H9 (cell line): Measurements from ENCODE around the gene UTP25. TPM values are rescaled to one million over a fixed set of nuclear protein-coding genes. Genes with fewer than 3 reads are reported as not detected.

ENCODE experiments used
- DNase-seq: peaks from one replicate; pipeline ENCODE4 v3.0.0-alpha.2; 2017
- H2AFZ ChIP-seq: one replicate; pipeline ENCODE4 v1.6.1; 2013; ENCODE audit warnings: mild to moderate bottlenecking, low read length, control low read depth, moderate library complexity
- H2AK5ac ChIP-seq: 2 replicates; pipeline ENCODE4 v1.6.1; 2013; ENCODE audit warnings: low read length, control low read depth, mixed read lengths; ENCODE audit not compliant: insufficient read length
- H2BK120ac ChIP-seq: one replicate; pipeline ENCODE4 v1.6.1; 2013; ENCODE audit warnings: low read depth, mild to moderate bottlenecking, low read length, control low read depth, inconsistent platforms; ENCODE audit not compliant: poor library complexity, severe bottlenecking
- H2BK12ac ChIP-seq: 2 replicates; pipeline ENCODE4 v1.6.1; 2013; ENCODE audit warnings: low read length, control low read depth, mixed read lengths, low read depth; ENCODE audit not compliant: insufficient read length
- H2BK15ac ChIP-seq: 2 replicates; pipeline ENCODE4 v1.6.1; 2013; ENCODE audit warnings: low read depth, low read length, control low read depth
- H2BK20ac ChIP-seq: one replicate; pipeline ENCODE4 v1.6.1; 2013; ENCODE audit warnings: low read depth, mild to moderate bottlenecking, low read length, control low read depth, inconsistent platforms; ENCODE audit not compliant: poor library complexity, severe bottlenecking
- H2BK5ac ChIP-seq: 2 replicates; pipeline ENCODE4 v1.6.1; 2013; ENCODE audit warnings: low read length, control low read depth, mixed read lengths; ENCODE audit not compliant: insufficient read length
- H3K14ac ChIP-seq: 2 replicates; pipeline ENCODE4 v1.6.1; 2013; ENCODE audit warnings: low read length, control low read depth; ENCODE audit not compliant: insufficient read depth
- H3K18ac ChIP-seq: 2 replicates; pipeline ENCODE4 v1.6.1; 2013; ENCODE audit warnings: low read depth, mild to moderate bottlenecking, mixed read lengths, low read length, control low read depth; ENCODE audit not compliant: insufficient read length
- H3K23ac ChIP-seq: 2 replicates; pipeline ENCODE4 v1.6.1; 2013; ENCODE audit warnings: low read length, control low read depth, mixed read lengths, low read depth; ENCODE audit not compliant: insufficient read length
- H3K23me2 ChIP-seq: 2 replicates; pipeline ENCODE4 v1.6.1; 2013; ENCODE audit warnings: low read depth, mild to moderate bottlenecking, mixed read lengths, low read length, control low read depth; ENCODE audit not compliant: insufficient read length, poor library complexity, severe bottlenecking
- H3K27ac ChIP-seq: 2 replicates; pipeline ENCODE4 v1.5.1; 2013; ENCODE audit warnings: low read length, control low read depth, mixed read lengths, low read depth; ENCODE audit not compliant: insufficient read length
- H3K27me3 ChIP-seq: 2 replicates; pipeline ENCODE4 v1.6.1; 2013; ENCODE audit warnings: low read length, control low read depth, inconsistent platforms; ENCODE audit not compliant: insufficient read depth
- H3K4ac ChIP-seq: 2 replicates; pipeline ENCODE4 v1.6.1; 2013; ENCODE audit warnings: low read depth, mild to moderate bottlenecking, control low read depth, inconsistent platforms, low read length, moderate library complexity
- H3K4me1 ChIP-seq: 2 replicates; pipeline ENCODE4 v1.6.1; 2013; ENCODE audit warnings: low read length, control low read depth, inconsistent platforms; ENCODE audit not compliant: insufficient read depth
- H3K4me2 ChIP-seq: 2 replicates; pipeline ENCODE4 v1.6.1; 2013; ENCODE audit warnings: low read length, control low read depth, mixed read lengths; ENCODE audit not compliant: insufficient read length, insufficient read depth
- H3K56ac ChIP-seq: 2 replicates; pipeline ENCODE4 v1.6.1; 2013; ENCODE audit warnings: low read depth, mild to moderate bottlenecking, mixed read lengths, low read length, control low read depth; ENCODE audit not compliant: insufficient read length
- H3K79me1 ChIP-seq: 2 replicates; pipeline ENCODE4 v1.6.1; 2013; ENCODE audit warnings: low read depth, mild to moderate bottlenecking, moderate library complexity, low read length, control low read depth, inconsistent platforms; ENCODE audit not compliant: insufficient read depth, poor library complexity, severe bottlenecking
- H3K79me2 ChIP-seq: 2 replicates; pipeline ENCODE4 v1.6.1; 2013; ENCODE audit warnings: low read length, control low read depth, inconsistent platforms; ENCODE audit not compliant: insufficient read depth
- H3K9ac ChIP-seq: 2 replicates; pipeline ENCODE4 v1.6.1; 2013; ENCODE audit warnings: low read length, control low read depth, mixed read lengths; ENCODE audit not compliant: insufficient read length; ENCODE audit errors: extremely low read depth
- H3K9me3 ChIP-seq: one replicate; pipeline ENCODE4 v1.6.1; 2013; ENCODE audit warnings: low read depth, low read length, inconsistent platforms; ENCODE audit not compliant: control insufficient read depth
- H3T11ph ChIP-seq: one replicate; pipeline ENCODE4 v1.6.1; 2013; ENCODE audit warnings: mild to moderate bottlenecking, low read length, control low read depth, inconsistent platforms
- H4K20me1 ChIP-seq: one replicate; pipeline ENCODE4 v1.6.1; 2013; ENCODE audit not compliant: control insufficient read depth, insufficient read length, insufficient read depth
- H4K5ac ChIP-seq: 2 replicates; pipeline ENCODE4 v1.6.1; 2013; ENCODE audit warnings: low read depth, mild to moderate bottlenecking, mixed read lengths, low read length, control low read depth; ENCODE audit not compliant: insufficient read length
- H4K8ac ChIP-seq: replicated peaks from 2 replicates; pipeline ENCODE4 v1.6.1; 2013; ENCODE audit warnings: low read length, control low read depth, mixed read lengths, low read depth; ENCODE audit not compliant: insufficient read length
- H4K91ac ChIP-seq: 2 replicates; pipeline ENCODE4 v1.6.1; 2013; ENCODE audit warnings: low read depth, mild to moderate bottlenecking, moderate library complexity, mixed read lengths, low read length, control low read depth; ENCODE audit not compliant: insufficient read length
- H3K27ac Mint-ChIP-seq, 3 experiments: 2 replicates in 2 of 3; 3 replicates in 1 of 3; pipeline ENCODE4 v1.8.0; 2020 to 2021; ENCODE audit warnings: mixed read lengths in 3 of 3, mild to moderate bottlenecking in 1 of 3, moderate library complexity in 1 of 3
- H3K27me3 Mint-ChIP-seq: 2 replicates; pipeline ENCODE4 v1.8.0; 2021; ENCODE audit warnings: low read depth, mild to moderate bottlenecking, moderate library complexity, mixed read lengths
- H3K36me3 Mint-ChIP-seq, 3 experiments: 2 replicates in 2 of 3; 3 replicates in 1 of 3; pipeline ENCODE4 v1.8.0; 2020 to 2021; ENCODE audit warnings: low read depth in 3 of 3, mixed read lengths in 3 of 3; ENCODE audit not compliant: insufficient read depth in 1 of 3
- H3K4me1 Mint-ChIP-seq, 2 experiments: 2 replicates each; pipeline ENCODE4 v1.8.0; 2020; ENCODE audit warnings: mixed read lengths in 2 of 2
- H3K4me3 Mint-ChIP-seq, 2 experiments: 2 replicates in 1 of 2; 3 replicates in 1 of 2; pipeline ENCODE4 v1.8.0; 2020 to 2021; ENCODE audit warnings: mild to moderate bottlenecking in 2 of 2, mixed read lengths in 2 of 2, moderate library complexity in 1 of 2
- H3K9me3 Mint-ChIP-seq, 2 experiments: 2 replicates in 1 of 2; 3 replicates in 1 of 2; pipeline ENCODE4 v1.8.0; 2020; ENCODE audit warnings: mild to moderate bottlenecking in 2 of 2, mixed read lengths in 2 of 2, moderate library complexity in 1 of 2
- WGBS: extraction: QIAGEN DNeasy Blood & Tissue Kit; methylation state at CpG from one replicate; pipeline ENCODE4 v1.1.7; 2013; ENCODE audit warnings: missing lambda C conversion rate, low lambda C conversion rate, mixed read lengths; ENCODE audit not compliant: insufficient read length; ENCODE audit errors: extremely low coverage; 5-methylcytosine and 5-hydroxymethylcytosine counted together
- total RNA-seq: library from RNA; stranded (reverse); gene quantifications from 2 replicates; pipeline ENCODE4 v1.2.1, GENCODE V29; 2021
- TF ChIP-seq, protein P1 (sequence below): fragments of 200-600 bp; sonication (generic); conservative IDR thresholded peaks from 3 replicates; pipeline ENCODE4 v1.8.0; 2021; ENCODE audit warnings: antibody characterized with exemption, mild to moderate bottlenecking

UTP25 gene
- total RNA-seq, 1 experiment from 2014 or later: 12.9 TPM

DNA sequence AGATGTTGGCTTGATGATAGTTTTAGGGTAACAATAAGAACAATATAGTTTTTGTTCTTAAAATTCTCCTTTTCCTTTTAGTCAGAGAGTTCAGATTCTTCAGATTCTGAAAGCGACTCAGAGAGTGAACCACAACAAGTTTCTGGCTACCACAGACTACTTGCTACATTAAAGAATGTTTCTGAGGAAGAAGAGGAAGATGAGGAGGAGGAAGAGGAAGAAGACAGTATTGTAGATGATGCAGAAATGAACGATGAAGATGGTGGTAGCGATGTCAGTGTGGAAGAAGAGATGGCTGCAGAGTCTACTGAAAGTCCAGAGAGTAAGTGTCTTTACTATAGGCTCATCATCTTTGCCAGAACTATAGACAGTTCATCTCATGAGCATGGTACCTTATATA lies 3.0 kb downstream of the UTP25 start:
- H3K18ac ChIP-seq: no peak overlapping the region
- H2BK12ac ChIP-seq: no peak overlapping the region

More for the DNA sequence above, 3.0 kb downstream of the UTP25 start:
- no peaks in the 10 kb centered on the region for H3K23me2 ChIP-seq
- TF ChIP-seq, protein P1, sequence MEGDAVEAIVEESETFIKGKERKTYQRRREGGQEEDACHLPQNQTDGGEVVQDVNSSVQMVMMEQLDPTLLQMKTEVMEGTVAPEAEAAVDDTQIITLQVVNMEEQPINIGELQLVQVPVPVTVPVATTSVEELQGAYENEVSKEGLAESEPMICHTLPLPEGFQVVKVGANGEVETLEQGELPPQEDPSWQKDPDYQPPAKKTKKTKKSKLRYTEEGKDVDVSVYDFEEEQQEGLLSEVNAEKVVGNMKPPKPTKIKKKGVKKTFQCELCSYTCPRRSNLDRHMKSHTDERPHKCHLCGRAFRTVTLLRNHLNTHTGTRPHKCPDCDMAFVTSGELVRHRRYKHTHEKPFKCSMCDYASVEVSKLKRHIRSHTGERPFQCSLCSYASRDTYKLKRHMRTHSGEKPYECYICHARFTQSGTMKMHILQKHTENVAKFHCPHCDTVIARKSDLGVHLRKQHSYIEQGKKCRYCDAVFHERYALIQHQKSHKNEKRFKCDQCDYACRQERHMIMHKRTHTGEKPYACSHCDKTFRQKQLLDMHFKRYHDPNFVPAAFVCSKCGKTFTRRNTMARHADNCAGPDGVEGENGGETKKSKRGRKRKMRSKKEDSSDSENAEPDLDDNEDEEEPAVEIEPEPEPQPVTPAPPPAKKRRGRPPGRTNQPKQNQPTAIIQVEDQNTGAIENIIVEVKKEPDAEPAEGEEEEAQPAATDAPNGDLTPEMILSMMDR: no peak
- no peak overlapping the region for H3K4ac ChIP-seq
- H4K91ac ChIP-seq: no peak overlapping the region
- no peak for DNase-seq
- H3K27me3 ChIP-seq: no peaks in the 10 kb centered on the region
- no peak overlapping the region for H3K56ac ChIP-seq
- no peak overlapping the region for H3K14ac ChIP-seq
- no peak overlapping the region for H3T11ph ChIP-seq
- H3K4me3 Mint-ChIP-seq: no peak overlapping the region
- H3K79me1 ChIP-seq: no peaks in the 10 kb centered on the region
- no CpG with 5 or more reads among the region's 3 CpGs for WGBS
- H3K27me3 Mint-ChIP-seq: no peaks in the 10 kb centered on the region; the same call in 1 of the 2 replicates
- H4K20me1 ChIP-seq: no peaks in the 10 kb centered on the region
- H3K23ac ChIP-seq: no peak overlapping the region
- no peak overlapping the region for H3K27ac Mint-ChIP-seq
- H3K4me1 Mint-ChIP-seq: peaks cover 6 to 7% of the 10 kb centered on the region in 2 experiments
- H3K9ac ChIP-seq: no peak overlapping the region
- H4K5ac ChIP-seq: no peak overlapping the region
- H2BK5ac ChIP-seq: no peak overlapping the region
- H2AK5ac ChIP-seq: no peak overlapping the region
- H3K9me3 ChIP-seq: no peaks in the 10 kb centered on the region
- H3K27ac ChIP-seq: no peak overlapping the region
- H2AFZ ChIP-seq: no peak overlapping the region
- no peak overlapping the region for H2BK15ac ChIP-seq
- H3K79me2 ChIP-seq: no peaks in the 10 kb centered on the region
- no peak overlapping the region for H3K4me2 ChIP-seq
- peaks cover 0 to 3% of the 10 kb centered on the region in 2 experiments; a peak in 1 of 5 replicates for H3K9me3 Mint-ChIP-seq
- H2BK120ac ChIP-seq: no peak overlapping the region
- H3K36me3 Mint-ChIP-seq: peaks cover 16 to 49% (median 48%) of the 10 kb centered on the region in 3 experiments; a peak in 6 of 7 replicates
- no peak overlapping the region for H2BK20ac ChIP-seq
- no peaks in the 10 kb centered on the region for H3K4me1 ChIP-seq
- H4K8ac ChIP-seq: no peak overlapping the region
